Measurements from ENCODE around the gene KDSR. TPM values are rescaled to one million over a fixed set of nuclear protein-coding genes. Genes with fewer than 3 reads are reported as not detected.

KDSR gene
- total and polyA plus RNA-seq, 10 donors, result 5.7 to 42.2 (median 32.6) TPM

DNA sequence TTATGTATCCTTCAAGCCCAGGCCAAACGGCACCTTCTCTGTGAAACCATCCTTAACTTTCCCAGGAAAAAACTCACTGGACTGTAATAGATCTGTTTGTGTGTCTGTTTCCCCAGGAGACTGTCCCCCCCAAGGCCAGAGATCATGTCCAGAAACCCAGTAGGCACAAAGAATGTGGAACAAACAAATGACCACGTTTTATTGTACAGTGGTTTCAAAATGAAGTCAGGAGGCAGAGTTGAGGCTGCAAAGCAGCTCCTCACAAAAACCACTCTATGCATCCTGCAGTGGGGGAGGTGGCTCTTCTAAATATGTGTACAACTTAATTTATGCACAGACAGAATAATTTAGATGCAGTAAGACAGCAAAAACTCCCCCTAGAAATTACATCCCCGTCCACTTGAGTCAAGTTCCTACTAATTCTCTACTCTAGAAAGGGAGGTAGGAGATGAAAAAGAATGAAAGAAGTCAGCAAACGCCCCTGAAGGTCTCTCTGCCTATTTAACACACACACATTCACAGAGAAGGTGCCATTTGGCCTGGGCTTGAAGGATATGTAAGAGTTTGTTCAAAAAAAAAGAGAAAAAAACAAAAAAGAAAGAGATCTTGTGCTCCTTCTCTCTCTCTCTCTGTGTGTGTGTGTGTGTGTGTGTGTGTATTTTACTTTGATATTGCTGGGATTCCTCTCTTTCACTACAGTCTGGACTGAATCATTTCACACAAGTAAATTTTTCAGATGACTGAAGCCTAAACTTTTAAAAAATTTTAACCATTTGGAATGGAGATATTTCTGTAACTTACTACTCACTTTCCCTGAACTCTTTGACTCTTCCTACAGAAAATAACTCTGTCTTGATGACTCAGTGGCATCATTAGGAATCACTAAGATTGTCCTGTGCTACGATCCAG, 66.9 kb downstream of the KDSR start:
- H3K36me3 ChIP-seq, result peaks cover 0 to 44% (median 2%) of the 10 kb centered on the region in 6 donors
- peak overlapping the region in 7 of 8 donors; percentile 6 to 82 (median 71) for H3K27ac ChIP-seq
- peaks cover 45 to 99% (median 81%) of the 10 kb centered on the region in 6 donors for H3K4me1 ChIP-seq
- 38 to 55% (median 48%) methylated on average over 5 of the region's 5 CpGs for WGBS, 5 donors
- H3K9me3 ChIP-seq, result no peaks in the 10 kb centered on the region
- H3K27me3 ChIP-seq (replicated peaks in 1 of 7), result no peaks in the 10 kb centered on the region
- DNase-seq, result no peak
- no peak overlapping the region for H3K4me3 ChIP-seq
- TF ChIP-seq, protein P1, sequence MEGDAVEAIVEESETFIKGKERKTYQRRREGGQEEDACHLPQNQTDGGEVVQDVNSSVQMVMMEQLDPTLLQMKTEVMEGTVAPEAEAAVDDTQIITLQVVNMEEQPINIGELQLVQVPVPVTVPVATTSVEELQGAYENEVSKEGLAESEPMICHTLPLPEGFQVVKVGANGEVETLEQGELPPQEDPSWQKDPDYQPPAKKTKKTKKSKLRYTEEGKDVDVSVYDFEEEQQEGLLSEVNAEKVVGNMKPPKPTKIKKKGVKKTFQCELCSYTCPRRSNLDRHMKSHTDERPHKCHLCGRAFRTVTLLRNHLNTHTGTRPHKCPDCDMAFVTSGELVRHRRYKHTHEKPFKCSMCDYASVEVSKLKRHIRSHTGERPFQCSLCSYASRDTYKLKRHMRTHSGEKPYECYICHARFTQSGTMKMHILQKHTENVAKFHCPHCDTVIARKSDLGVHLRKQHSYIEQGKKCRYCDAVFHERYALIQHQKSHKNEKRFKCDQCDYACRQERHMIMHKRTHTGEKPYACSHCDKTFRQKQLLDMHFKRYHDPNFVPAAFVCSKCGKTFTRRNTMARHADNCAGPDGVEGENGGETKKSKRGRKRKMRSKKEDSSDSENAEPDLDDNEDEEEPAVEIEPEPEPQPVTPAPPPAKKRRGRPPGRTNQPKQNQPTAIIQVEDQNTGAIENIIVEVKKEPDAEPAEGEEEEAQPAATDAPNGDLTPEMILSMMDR (IDR thresholded peaks at IDR 0.05 in 8 of 11, conservative IDR thresholded peaks at IDR 0.05 in 3 of 11), result no peak
- TF ChIP-seq POLR2AphosphoS5 (IDR thresholded peaks at IDR 0.05) (no peak), POLR2A (IDR thresholded peaks at IDR 0.05) (no peak)
- intact Hi-C loops (cut with DNase I; ENCODE audit: low total_unique reads), result no loop called here

- WGBS, 5 donors, result 64 to 69% (median 66%) methylated on average over 9 of the region's 9 CpGs
Observed at GRCh38 chr18:63298400-63299365, 68.3 kb downstream of the KDSR start.

GRCh38 chr18:63297687-63298399, 69.2 kb downstream of the KDSR start:
- peak overlapping the region in 7 of 8 donors; percentile 15 to 82 (median 71) for H3K27ac ChIP-seq
- H3K4me3 ChIP-seq, result no peak overlapping the region
- peaks cover 38 to 95% (median 74%) of the 10 kb centered on the region in 6 donors for H3K4me1 ChIP-seq
- intact Hi-C loops (cut with DNase I; ENCODE audit: low total_unique reads), result no loop called here
- H3K36me3 ChIP-seq, result peaks cover 0 to 55% (median 2%) of the 10 kb centered on the region in 6 donors
- DNase-seq, result no peak
- 63 to 81% (median 68%) methylated on average over 16 of the region's 16 CpGs for WGBS, 5 donors
- TF ChIP-seq, protein P1 (IDR thresholded peaks at IDR 0.05 in 8 of 11, conservative IDR thresholded peaks at IDR 0.05 in 3 of 11), result no peak
- TF ChIP-seq POLR2AphosphoS5 (IDR thresholded peaks at IDR 0.05), result no peak
- no peak for TF ChIP-seq POLR2A (IDR thresholded peaks at IDR 0.05)
- H3K9me3 ChIP-seq, result no peaks in the 10 kb centered on the region
- no peaks in the 10 kb centered on the region for H3K27me3 ChIP-seq (replicated peaks in 1 of 7)

More at GRCh38 chr18:63298400-63299365, 68.3 kb downstream of the KDSR start:
- intact Hi-C loops (cut with DNase I; ENCODE audit: low total_unique reads), result no loop called here
- Histone ChIP-seq H3K4me3 (no peak overlapping the region), H3K27ac (peak overlapping the region in 7 of 8 donors; percentile 15 to 82 (median 71)), H3K27me3 (replicated peaks in 1 of 7) (no peaks in the 10 kb centered on the region), H3K36me3 (peaks cover 0 to 52% (median 2%) of the 10 kb centered on the region in 6 donors), H3K9me3 (no peaks in the 10 kb centered on the region), H3K4me1 (peaks cover 40 to 95% (median 74%) of the 10 kb centered on the region in 6 donors)
- TF ChIP-seq, protein P1 (IDR thresholded peaks at IDR 0.05 in 8 of 11, conservative IDR thresholded peaks at IDR 0.05 in 3 of 11), result no peak
- TF ChIP-seq POLR2A (IDR thresholded peaks at IDR 0.05), result no peak
- TF ChIP-seq POLR2AphosphoS5 (IDR thresholded peaks at IDR 0.05), result peak in 2 of 3 donors; percentile 47 to 77
- DNase-seq, result peak; percentile 82
